GM21528 (cell line): ENCODE data around the gene COL8A2.

ENCODE experiments used
- ATAC-seq: cut with Tn5 transposase; IDR thresholded peaks from one replicate; pipeline ENCODE4 v1.9.1; 2021; ENCODE audit warnings: mild to moderate bottlenecking, moderate library complexity; ENCODE audit not compliant: unreplicated experiment, low FRiP score

COL8A2 gene

GRCh38 chr1:36115931-36116330, 9.1 kb downstream of the COL8A2 start:
- no peak for ATAC-seq

- no peak for ATAC-seq
These were observed 9.8 kb downstream of the COL8A2 start for GRCh38 chr1:36115200-36115669.

GRCh38 chr1:36114371-36114770, 10.7 kb downstream of the COL8A2 start:
- ATAC-seq, result no peak

- ATAC-seq, result no peak
These were observed 12.2 kb downstream of the COL8A2 start for GRCh38 chr1:36112823-36113222.

GRCh38 chr1:36111151-36111550, 13.9 kb downstream of the COL8A2 start:
- ATAC-seq, result no peak

- ATAC-seq, result no peak
These were observed 15.9 kb downstream of the COL8A2 start for GRCh38 chr1:36109041-36109679.

GRCh38 chr1:36108314-36108713, 16.7 kb downstream of the COL8A2 start:
- no peak for ATAC-seq

- no peak for ATAC-seq
These were observed 17.6 kb downstream of the COL8A2 start for GRCh38 chr1:36107394-36107793.

- no peak for ATAC-seq
These were observed 18.8 kb downstream of the COL8A2 start for GRCh38 chr1:36106269-36106668.

- no peak for ATAC-seq
These were observed 23.5 kb downstream of the COL8A2 start for GRCh38 chr1:36101546-36101945.

- no peak for ATAC-seq
These were observed 24.6 kb downstream of the COL8A2 start for GRCh38 chr1:36100376-36100775.

- ATAC-seq, result no peak
These were observed 25.2 kb downstream of the COL8A2 start for GRCh38 chr1:36099681-36100341.

- ATAC-seq, result no peak
These were observed 26.2 kb downstream of the COL8A2 start for GRCh38 chr1:36098650-36099365.

GRCh38 chr1:36097693-36098585, 27.1 kb downstream of the COL8A2 start:
- no peak for ATAC-seq

GRCh38 chr1:36096500-36097432, 28.3 kb downstream of the COL8A2 start:
- ATAC-seq, result no peak

GRCh38 chr1:36095760-36096405, 29.1 kb downstream of the COL8A2 start:
- no peak for ATAC-seq

GRCh38 chr1:36094621-36095061, 30.4 kb downstream of the COL8A2 start:
- no peak for ATAC-seq

- ATAC-seq, result no peak
These were observed 31.1 kb downstream of the COL8A2 start for GRCh38 chr1:36093929-36094328.

- ATAC-seq, result no peak
These were observed 31.8 kb downstream of the COL8A2 start for GRCh38 chr1:36093226-36093625.
